Renal cortex interstitium (tissue), 11 donors: Measurements from ENCODE around the gene RNF19B. TPM values are rescaled to one million over a fixed set of nuclear protein-coding genes. Genes with fewer than 3 reads are reported as not detected.

Source experiments
- DNase-seq, 11 donors: peaks; one replicate each; pipeline ENCODE4 v3.0.0-alpha.2; 2013; ENCODE audit warnings: low read depth in 9 of 11, low spot score in 4 of 11; ENCODE audit errors: extremely low read depth in 1 of 11
- polyA plus RNA-seq, 3 donors: library from polyadenylated mRNA; unstranded; fragments of 120-200 nt; gene quantifications; one replicate each; pipeline ENCODE4 v1.2.1, GENCODE V29; 2013; ENCODE audit not compliant: insufficient read length in 3 of 3

The RNF19B gene
- polyA plus RNA-seq, 3 donors: 16.6 to 17.4 (median 16.7) TPM

- DNase-seq: peak in 1 of 11 donors; percentile 32
Observed at GRCh38 chr1:32948905-32949304, 15.7 kb downstream of the RNF19B start.

- DNase-seq: no peak
Observed at GRCh38 chr1:32948390-32948722, 16.3 kb downstream of the RNF19B start.

GRCh38 chr1:32947669-32948389, 16.8 kb downstream of the RNF19B start:
- DNase-seq: no peak

- no peak for DNase-seq
Observed at GRCh38 chr1:32946413-32946812, 18.2 kb downstream of the RNF19B start.

- DNase-seq: no peak
Observed at GRCh38 chr1:32944180-32944579, 20.4 kb downstream of the RNF19B start.

- DNase-seq: no peak
Observed at GRCh38 chr1:32939655-32940371, 24.8 kb downstream of the RNF19B start.

- DNase-seq: no peak
Observed at GRCh38 chr1:32937061-32937460, 27.5 kb downstream of the RNF19B start.

GRCh38 chr1:32934535-32934934, 30.1 kb downstream of the RNF19B start:
- DNase-seq: no peak

GRCh38 chr1:32933742-32934322, 30.8 kb downstream of the RNF19B start:
- DNase-seq: peak in 1 of 11 donors; percentile 63

GRCh38 chr1:32931760-32932159, 32.8 kb downstream of the RNF19B start:
- DNase-seq: no peak

- no peak for DNase-seq
Observed at GRCh38 chr1:32929366-32929765, 35.2 kb downstream of the RNF19B start.

- no peak for DNase-seq
Observed at GRCh38 chr1:32928715-32929114, 35.9 kb downstream of the RNF19B start.

- no peak for DNase-seq
Observed at GRCh38 chr1:32928285-32928684, 36.3 kb downstream of the RNF19B start.

- no peak for DNase-seq
Observed at GRCh38 chr1:32927441-32927840, 37.2 kb downstream of the RNF19B start.

GRCh38 chr1:32926562-32926961, 38.0 kb downstream of the RNF19B start:
- no peak for DNase-seq

- DNase-seq: peak in 4 of 11 donors; percentile 65 to 78 (median 69)
Observed at GRCh38 chr1:32925403-32926162, 39.0 kb downstream of the RNF19B start.

- DNase-seq: no peak
Observed at GRCh38 chr1:32924881-32925344, 39.7 kb downstream of the RNF19B start.

- no peak for DNase-seq
Observed at GRCh38 chr1:32920833-32921232, 43.8 kb downstream of the RNF19B start.
